K562 (cell line): ENCODE data around the gene ZSWIM7. TPM values are rescaled to one million over a fixed set of nuclear protein-coding genes. Genes with fewer than 3 reads are reported as not detected.

Source experiments
- ATAC-seq: fragments of 200-7000 bp; cut with Tn5 transposase; 3 replicates; pipeline ENCODE4 v1.9.1; 2020; ENCODE audit warnings: moderate library complexity
- BruUV-seq: library from RNA; stranded (reverse); fragments of 400-500 nt; replicated peaks from 2 replicates; lab custom pipeline; 2021; lab: Mats Ljungman, UMichigan
- CTCF ChIA-PET: fragments of 300-600 bp; formaldehyde crosslinking; extraction: SDS; loops from one replicate; lab custom pipeline; 2021; ENCODE audit warnings: low intra/inter-chr PET ratio; lab: Yijun Ruan, JAX
- POLR2A ChIA-PET: fragments of 300-600, 350-650 bp; sonication (Branson Sonifier 250); formaldehyde crosslinking; extraction: SDS; loops from one replicate; lab custom pipeline; 2021; ENCODE audit warnings: antibody characterized with exemption, inconsistent platforms; lab: Yijun Ruan, JAX
- DNase-seq, 4 experiments: peaks; one replicate each; pipeline versions ENCODE4 v3.0.0 to v3.0.0-alpha.2; 2011 to 2018; ENCODE audit warnings: low spot score in 3 of 4, mixed read lengths in 3 of 4; ENCODE audit errors: extremely low read depth in 1 of 4
- FAIRE-seq: peaks from 2 replicates; lab custom pipeline; 2011; peaks lifted over from hg19 to GRCh38; lab: Jason Lieb, UNC
- H2AFZ ChIP-seq: 2 replicates; pipeline ENCODE4 v1.6.0; 2011; ENCODE audit warnings: low read depth, low read length, control low read depth, inconsistent platforms
- H3K27ac ChIP-seq: fragments of 200-600 bp; 3 replicates; pipeline ENCODE4 v1.8.0; 2011; ENCODE audit warnings: low read depth, mild to moderate bottlenecking, control low read depth, inconsistent platforms, low read length, moderate library complexity, mixed read lengths; ENCODE audit errors: extremely low read depth
- H3K27me3 ChIP-seq, 2 experiments: fragments of 300-600 bp in 1 of 2; 2 replicates in 1 of 2; 3 replicates in 1 of 2; pipeline versions ENCODE4 v1.6.0 to v1.8.0; 2011; ENCODE audit warnings: inconsistent platforms in 2 of 2, low read length in 2 of 2, mild to moderate bottlenecking in 1 of 2, mixed read lengths in 1 of 2, moderate library complexity in 1 of 2; ENCODE audit not compliant: control insufficient read depth in 2 of 2, insufficient read depth in 2 of 2
- H3K36me3 ChIP-seq: fragments of 300-600 bp; 3 replicates; pipeline ENCODE4 v1.8.0; 2011; ENCODE audit warnings: mild to moderate bottlenecking, low read length, inconsistent platforms; ENCODE audit not compliant: control insufficient read depth, insufficient read depth
- H3K4me1 ChIP-seq, 2 experiments: fragments of 200-600 bp in 1 of 2; replicated peaks in 1 of 2; 2 replicates in 1 of 2; 3 replicates in 1 of 2; pipeline versions ENCODE4 v1.5.1 to v1.8.0; 2011; ENCODE audit warnings: inconsistent platforms in 2 of 2, low read length in 2 of 2, mild to moderate bottlenecking in 1 of 2, mixed read lengths in 1 of 2, moderate library complexity in 1 of 2; ENCODE audit not compliant: control insufficient read depth in 2 of 2, insufficient read depth in 2 of 2
- H3K4me2 ChIP-seq: 2 replicates; pipeline ENCODE4 v1.6.1; 2011; ENCODE audit warnings: low read length, control low read depth, inconsistent platforms, mixed read lengths; ENCODE audit not compliant: insufficient read depth
- H3K4me3 ChIP-seq: fragments of 200-600 bp; sonication (generic), shearing (Covaris generic); 2 replicates; pipeline ENCODE4 v1.5.1; 2016; ENCODE audit warnings: control low read depth, inconsistent platforms
- H3K79me2 ChIP-seq: fragments of 200-600 bp; 3 replicates; pipeline ENCODE4 v1.8.0; 2011; ENCODE audit warnings: low read length, inconsistent platforms; ENCODE audit not compliant: control insufficient read depth, insufficient read depth
- H3K9ac ChIP-seq, 2 experiments: 2 replicates each; pipeline versions ENCODE4 v1.6.0 to v1.6.1; 2011; ENCODE audit warnings: low read depth in 2 of 2, low read length in 2 of 2, control low read depth in 1 of 2, inconsistent platforms in 1 of 2, mild to moderate bottlenecking in 1 of 2, mixed read lengths in 1 of 2; ENCODE audit not compliant: insufficient read depth in 1 of 2
- H3K9me1 ChIP-seq: one replicate; pipeline ENCODE4 v1.6.0; 2011; ENCODE audit warnings: inconsistent platforms, mild to moderate bottlenecking, low read length, moderate library complexity; ENCODE audit not compliant: control insufficient read depth, insufficient read depth
- H3K9me3 ChIP-seq: replicated peaks from 2 replicates; pipeline ENCODE4 v1.5.1; 2011; ENCODE audit warnings: low read depth, low read length, inconsistent platforms; ENCODE audit not compliant: control insufficient read depth, insufficient read depth
- H4K20me1 ChIP-seq: replicated peaks from 2 replicates; pipeline ENCODE4 v1.6.1; 2011; ENCODE audit warnings: low read length, inconsistent platforms, mixed read lengths; ENCODE audit not compliant: control insufficient read depth, insufficient read depth
- ATF1 ChIP-seq, 2 experiments: fragments of 450-650 bp in 1 of 2; IDR thresholded peaks; 2 replicates each; pipeline ENCODE4 v1.6.1; 2016; ENCODE audit warnings: missing compliant biosample characterization in 1 of 2, missing genetic modification characterization in 1 of 2
- CHCHD3 ChIP-seq: fragments of 250-450 bp; sonication (Bioruptor Pico); IDR thresholded peaks from 2 replicates; pipeline ENCODE4 v2.1.2; 2022; ENCODE audit warnings: mild to moderate bottlenecking
- KDM5B ChIP-seq: fragments of 200-600 bp; sonication (generic); IDR thresholded peaks from 2 replicates; pipeline ENCODE4 v1.6.1; 2012; ENCODE audit warnings: low read depth, mild to moderate bottlenecking, moderate library complexity, low read length, control low read depth, inconsistent platforms; ENCODE audit not compliant: insufficient replicate concordance
- NFATC3 ChIP-seq: fragments of 450-650 bp; IDR thresholded peaks from 2 replicates; pipeline ENCODE4 v1.6.1; 2017; ENCODE audit warnings: mild to moderate bottlenecking
- TAL1 ChIP-seq: fragments of 450-650 bp; IDR thresholded peaks from 2 replicates; pipeline ENCODE4 v1.6.1; 2016; ENCODE audit warnings: mild to moderate bottlenecking
- YY1 ChIP-seq, 3 experiments: IDR thresholded peaks; 2 replicates each; pipeline ENCODE4 v1.6.1; 2011; ENCODE audit warnings: low read length in 2 of 3, mild to moderate bottlenecking in 2 of 3, moderate library complexity in 2 of 3, borderline replicate concordance in 1 of 3, control low read depth in 1 of 3, low read depth in 1 of 3; ENCODE audit not compliant: insufficient read depth in 3 of 3, insufficient replicate concordance in 2 of 3, control insufficient read depth in 1 of 3, insufficient read length in 1 of 3; ENCODE audit errors: extremely low read depth in 1 of 3
- ZC3H8 ChIP-seq: fragments of 450-650 bp; IDR thresholded peaks from 2 replicates; pipeline ENCODE4 v1.6.1; 2017
- WGBS: fragments of 100-300 bp; shearing (Covaris generic); methylation state at CpG from one replicate; pipeline ENCODE4 v1.1.6; 2016; ENCODE audit warnings: low coverage, mixed read lengths; ENCODE audit not compliant: insufficient coverage; ENCODE audit errors: missing lambda C conversion rate; 5-methylcytosine and 5-hydroxymethylcytosine counted together
- in situ Hi-C: fragments of 300-500 bp; cut with MboI; formaldehyde crosslinking; loops from 4 replicates; pipeline ENCODE4 v1.15.0; 2018; ENCODE audit warnings: inconsistent platforms, mixed read lengths
- intact Hi-C: fragments of 100-400 bp; cut with micrococcal nuclease; formaldehyde crosslinking; loops from 2 replicates; pipeline ENCODE4 v1.14.2; 2022
- polyA plus RNA-seq, 8 experiments: library from polyadenylated mRNA; depleted of rRNA in 4 of 8; stranded (reverse) in 5 of 8; unstranded in 3 of 8; fragments of >200 nt; fragmentation: Nextera tagmentation in 2 of 8; fragmentation: Illumina TruSeq in 1 of 8; extraction: Ambion mirVana in 2 of 8; extraction: Trizol in 1 of 8; gene quantifications; 2 replicates each; pipeline versions ENCODE4 v1.2.1 to v1.2.3, GENCODE V29; 2011 to 2014; ENCODE audit warnings: inconsistent platforms in 1 of 8, missing spikeins in 1 of 8
- total RNA-seq, 7 experiments: library from RNA; depleted of rRNA in 6 of 7; stranded (reverse); fragments of >200 nt in 6 of 7; fragmentation: Illumina TruSeq in 2 of 7; extraction: Trizol in 2 of 7; gene quantifications; 2 replicates each; pipeline versions ENCODE4 v1.2.1 to v1.2.3, GENCODE V29; 2011 to 2021; ENCODE audit warnings: low replicate concordance in 1 of 7
- TF ChIP-seq, protein P1 (sequence below): fragments of 450-650 bp; IDR thresholded peaks from 2 replicates; pipeline ENCODE4 v1.6.1; 2016; ENCODE audit warnings: mild to moderate bottlenecking, moderate library complexity
- TF ChIP-seq, protein P2 (sequence below): fragments of 450-650 bp; IDR thresholded peaks from 2 replicates; pipeline ENCODE4 v1.6.1; 2018; ENCODE audit warnings: mild to moderate bottlenecking, low read depth; ENCODE audit not compliant: partially characterized antibody

The ZSWIM7 gene
- total and polyA plus RNA-seq, 9 of the 15 experiments (the other 6 are each of a cell fraction or from before 2014, with no cell fraction given), result 5.9 to 18.7 (median 9.5) TPM

DNA sequence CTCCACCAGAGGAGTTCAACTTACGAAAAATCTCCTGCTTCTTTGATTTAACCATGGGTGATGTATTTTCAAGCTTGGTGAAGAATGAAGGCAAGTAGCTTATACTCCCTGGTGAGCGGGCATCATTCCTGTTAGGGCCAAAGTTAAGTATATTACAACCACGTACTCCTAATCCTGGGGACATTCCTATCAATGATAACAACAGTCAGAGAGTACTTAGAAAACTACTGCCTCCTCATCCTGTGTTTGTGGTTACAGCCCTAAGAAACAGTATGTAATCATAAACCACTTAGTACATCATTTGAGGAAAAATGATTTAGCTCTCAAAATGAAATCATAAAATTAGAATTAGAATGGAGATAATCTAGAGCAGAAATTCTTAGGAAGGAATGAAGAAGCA, 47.5 kb upstream of the ZSWIM7 start:
- in situ Hi-C loops, result no loop called here
- no peak overlapping the region for H3K27ac ChIP-seq
- no peaks in the 10 kb centered on the region for H3K27me3 ChIP-seq
- H3K4me1 ChIP-seq, result no peaks in the 10 kb centered on the region; a peak in 1 of 5 replicates
- no TSS peak for BruUV-seq
- no peaks in the 10 kb centered on the region for H3K9me3 ChIP-seq
- H2AFZ ChIP-seq, result no peak overlapping the region
- no peak for FAIRE-seq
- H3K9me1 ChIP-seq, result no peaks in the 10 kb centered on the region
- ATAC-seq, result no peak
- H3K9ac ChIP-seq, result no peak overlapping the region
- intact Hi-C loops, result no loop called here
- peaks cover 56% of the 10 kb centered on the region; the same call in 2 of the 3 replicates for H3K36me3 ChIP-seq
- DNase-seq, result no peak
- H4K20me1 ChIP-seq, result no peaks in the 10 kb centered on the region
- H3K4me3 ChIP-seq, result no peak overlapping the region
- no peak overlapping the region for H3K4me2 ChIP-seq
- ChIA-PET CTCF (no interaction called here), POLR2A (interaction anchor here (1.0 kb wide), 1 partner anchor 8 kb away, joined by 3 read pairs; no protein-coding TSS in a partner anchor)
- no peaks in the 10 kb centered on the region for H3K79me2 ChIP-seq
- WGBS, result 90% methylated on average over 3 of the region's 3 CpGs
- TF ChIP-seq NFATC3 (no peak), TAL1 (no peak), CHCHD3 (CRISPR knock-in tag) (no peak), KDM5B (no peak), ATF1 (CRISPR knock-in tag; IDR thresholded peaks at IDR 0.05) (no peak), ATF1 (tag; IDR thresholded peaks at IDR 0.05) (no peak), YY1 (IDR thresholded peaks at IDR 0.05; ENCODE audit: borderline replicate concordance in 1 of 3, control insufficient read depth in 1 of 3, extremely low read depth in 1 of 3, insufficient read depth in 3 of 3, insufficient read length in 1 of 3, insufficient replicate concordance in 2 of 3, low read depth in 1 of 3, low read length in 2 of 3) (no peak), ZC3H8 (no peak)
- TF ChIP-seq, protein P1, sequence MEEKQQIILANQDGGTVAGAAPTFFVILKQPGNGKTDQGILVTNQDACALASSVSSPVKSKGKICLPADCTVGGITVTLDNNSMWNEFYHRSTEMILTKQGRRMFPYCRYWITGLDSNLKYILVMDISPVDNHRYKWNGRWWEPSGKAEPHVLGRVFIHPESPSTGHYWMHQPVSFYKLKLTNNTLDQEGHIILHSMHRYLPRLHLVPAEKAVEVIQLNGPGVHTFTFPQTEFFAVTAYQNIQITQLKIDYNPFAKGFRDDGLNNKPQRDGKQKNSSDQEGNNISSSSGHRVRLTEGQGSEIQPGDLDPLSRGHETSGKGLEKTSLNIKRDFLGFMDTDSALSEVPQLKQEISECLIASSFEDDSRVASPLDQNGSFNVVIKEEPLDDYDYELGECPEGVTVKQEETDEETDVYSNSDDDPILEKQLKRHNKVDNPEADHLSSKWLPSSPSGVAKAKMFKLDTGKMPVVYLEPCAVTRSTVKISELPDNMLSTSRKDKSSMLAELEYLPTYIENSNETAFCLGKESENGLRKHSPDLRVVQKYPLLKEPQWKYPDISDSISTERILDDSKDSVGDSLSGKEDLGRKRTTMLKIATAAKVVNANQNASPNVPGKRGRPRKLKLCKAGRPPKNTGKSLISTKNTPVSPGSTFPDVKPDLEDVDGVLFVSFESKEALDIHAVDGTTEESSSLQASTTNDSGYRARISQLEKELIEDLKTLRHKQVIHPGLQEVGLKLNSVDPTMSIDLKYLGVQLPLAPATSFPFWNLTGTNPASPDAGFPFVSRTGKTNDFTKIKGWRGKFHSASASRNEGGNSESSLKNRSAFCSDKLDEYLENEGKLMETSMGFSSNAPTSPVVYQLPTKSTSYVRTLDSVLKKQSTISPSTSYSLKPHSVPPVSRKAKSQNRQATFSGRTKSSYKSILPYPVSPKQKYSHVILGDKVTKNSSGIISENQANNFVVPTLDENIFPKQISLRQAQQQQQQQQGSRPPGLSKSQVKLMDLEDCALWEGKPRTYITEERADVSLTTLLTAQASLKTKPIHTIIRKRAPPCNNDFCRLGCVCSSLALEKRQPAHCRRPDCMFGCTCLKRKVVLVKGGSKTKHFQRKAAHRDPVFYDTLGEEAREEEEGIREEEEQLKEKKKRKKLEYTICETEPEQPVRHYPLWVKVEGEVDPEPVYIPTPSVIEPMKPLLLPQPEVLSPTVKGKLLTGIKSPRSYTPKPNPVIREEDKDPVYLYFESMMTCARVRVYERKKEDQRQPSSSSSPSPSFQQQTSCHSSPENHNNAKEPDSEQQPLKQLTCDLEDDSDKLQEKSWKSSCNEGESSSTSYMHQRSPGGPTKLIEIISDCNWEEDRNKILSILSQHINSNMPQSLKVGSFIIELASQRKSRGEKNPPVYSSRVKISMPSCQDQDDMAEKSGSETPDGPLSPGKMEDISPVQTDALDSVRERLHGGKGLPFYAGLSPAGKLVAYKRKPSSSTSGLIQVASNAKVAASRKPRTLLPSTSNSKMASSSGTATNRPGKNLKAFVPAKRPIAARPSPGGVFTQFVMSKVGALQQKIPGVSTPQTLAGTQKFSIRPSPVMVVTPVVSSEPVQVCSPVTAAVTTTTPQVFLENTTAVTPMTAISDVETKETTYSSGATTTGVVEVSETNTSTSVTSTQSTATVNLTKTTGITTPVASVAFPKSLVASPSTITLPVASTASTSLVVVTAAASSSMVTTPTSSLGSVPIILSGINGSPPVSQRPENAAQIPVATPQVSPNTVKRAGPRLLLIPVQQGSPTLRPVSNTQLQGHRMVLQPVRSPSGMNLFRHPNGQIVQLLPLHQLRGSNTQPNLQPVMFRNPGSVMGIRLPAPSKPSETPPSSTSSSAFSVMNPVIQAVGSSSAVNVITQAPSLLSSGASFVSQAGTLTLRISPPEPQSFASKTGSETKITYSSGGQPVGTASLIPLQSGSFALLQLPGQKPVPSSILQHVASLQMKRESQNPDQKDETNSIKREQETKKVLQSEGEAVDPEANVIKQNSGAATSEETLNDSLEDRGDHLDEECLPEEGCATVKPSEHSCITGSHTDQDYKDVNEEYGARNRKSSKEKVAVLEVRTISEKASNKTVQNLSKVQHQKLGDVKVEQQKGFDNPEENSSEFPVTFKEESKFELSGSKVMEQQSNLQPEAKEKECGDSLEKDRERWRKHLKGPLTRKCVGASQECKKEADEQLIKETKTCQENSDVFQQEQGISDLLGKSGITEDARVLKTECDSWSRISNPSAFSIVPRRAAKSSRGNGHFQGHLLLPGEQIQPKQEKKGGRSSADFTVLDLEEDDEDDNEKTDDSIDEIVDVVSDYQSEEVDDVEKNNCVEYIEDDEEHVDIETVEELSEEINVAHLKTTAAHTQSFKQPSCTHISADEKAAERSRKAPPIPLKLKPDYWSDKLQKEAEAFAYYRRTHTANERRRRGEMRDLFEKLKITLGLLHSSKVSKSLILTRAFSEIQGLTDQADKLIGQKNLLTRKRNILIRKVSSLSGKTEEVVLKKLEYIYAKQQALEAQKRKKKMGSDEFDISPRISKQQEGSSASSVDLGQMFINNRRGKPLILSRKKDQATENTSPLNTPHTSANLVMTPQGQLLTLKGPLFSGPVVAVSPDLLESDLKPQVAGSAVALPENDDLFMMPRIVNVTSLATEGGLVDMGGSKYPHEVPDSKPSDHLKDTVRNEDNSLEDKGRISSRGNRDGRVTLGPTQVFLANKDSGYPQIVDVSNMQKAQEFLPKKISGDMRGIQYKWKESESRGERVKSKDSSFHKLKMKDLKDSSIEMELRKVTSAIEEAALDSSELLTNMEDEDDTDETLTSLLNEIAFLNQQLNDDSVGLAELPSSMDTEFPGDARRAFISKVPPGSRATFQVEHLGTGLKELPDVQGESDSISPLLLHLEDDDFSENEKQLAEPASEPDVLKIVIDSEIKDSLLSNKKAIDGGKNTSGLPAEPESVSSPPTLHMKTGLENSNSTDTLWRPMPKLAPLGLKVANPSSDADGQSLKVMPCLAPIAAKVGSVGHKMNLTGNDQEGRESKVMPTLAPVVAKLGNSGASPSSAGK, result no peak
- TF ChIP-seq, protein P2, sequence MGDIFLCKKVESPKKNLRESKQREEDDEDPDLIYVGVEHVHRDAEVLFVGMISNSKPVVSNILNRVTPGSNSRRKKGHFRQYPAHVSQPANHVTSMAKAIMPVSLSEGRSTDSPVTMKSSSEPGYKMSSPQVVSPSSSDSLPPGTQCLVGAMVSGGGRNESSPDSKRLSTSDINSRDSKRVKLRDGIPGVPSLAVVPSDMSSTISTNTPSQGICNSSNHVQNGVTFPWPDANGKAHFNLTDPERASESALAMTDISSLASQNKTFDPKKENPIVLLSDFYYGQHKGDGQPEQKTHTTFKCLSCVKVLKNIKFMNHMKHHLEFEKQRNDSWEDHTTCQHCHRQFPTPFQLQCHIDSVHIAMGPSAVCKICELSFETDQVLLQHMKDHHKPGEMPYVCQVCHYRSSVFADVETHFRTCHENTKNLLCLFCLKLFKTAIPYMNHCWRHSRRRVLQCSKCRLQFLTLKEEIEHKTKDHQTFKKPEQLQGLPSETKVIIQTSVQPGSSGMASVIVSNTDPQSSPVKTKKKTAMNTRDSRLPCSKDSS, result no peak
